ENCODE data around the gene CALML3.

DNA sequence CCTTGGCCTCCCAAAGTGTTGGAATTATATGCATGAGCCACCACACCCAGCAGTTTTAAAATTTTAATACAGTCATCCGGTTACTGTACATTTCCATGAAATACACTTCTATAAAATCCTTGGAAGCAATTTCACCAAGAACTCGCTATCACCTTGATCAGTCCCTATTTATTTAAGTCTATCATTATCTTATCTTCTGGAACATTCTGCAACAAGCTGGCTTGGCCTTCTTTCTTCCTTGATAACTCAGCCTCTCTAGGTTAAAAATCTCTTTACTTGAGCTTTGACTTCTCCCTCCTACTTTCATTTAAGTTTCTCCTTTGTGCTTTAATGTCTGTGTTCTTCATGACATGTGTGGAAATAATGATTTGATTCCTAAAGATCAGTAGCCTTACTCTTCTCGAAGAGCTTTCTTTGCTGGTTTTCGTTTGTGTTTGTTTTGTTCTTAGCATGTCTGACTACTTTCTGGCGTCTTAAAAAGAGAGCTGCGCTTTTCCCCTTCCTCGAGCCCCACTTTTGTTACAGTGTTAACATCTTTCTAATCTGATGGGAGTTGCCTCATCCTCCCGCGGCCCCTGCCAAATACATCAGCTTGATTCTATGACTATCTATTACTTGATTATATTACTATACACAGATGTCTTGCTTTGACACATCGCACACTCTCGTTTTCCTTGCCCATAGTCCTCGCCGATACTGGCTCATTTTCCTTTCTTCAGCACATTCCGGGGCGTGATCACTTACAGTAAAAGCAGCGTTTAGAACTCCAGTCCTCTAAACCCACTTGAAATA lies 14.3 kb upstream of the CALML3 start:
- TF ChIP-seq, protein P1, sequence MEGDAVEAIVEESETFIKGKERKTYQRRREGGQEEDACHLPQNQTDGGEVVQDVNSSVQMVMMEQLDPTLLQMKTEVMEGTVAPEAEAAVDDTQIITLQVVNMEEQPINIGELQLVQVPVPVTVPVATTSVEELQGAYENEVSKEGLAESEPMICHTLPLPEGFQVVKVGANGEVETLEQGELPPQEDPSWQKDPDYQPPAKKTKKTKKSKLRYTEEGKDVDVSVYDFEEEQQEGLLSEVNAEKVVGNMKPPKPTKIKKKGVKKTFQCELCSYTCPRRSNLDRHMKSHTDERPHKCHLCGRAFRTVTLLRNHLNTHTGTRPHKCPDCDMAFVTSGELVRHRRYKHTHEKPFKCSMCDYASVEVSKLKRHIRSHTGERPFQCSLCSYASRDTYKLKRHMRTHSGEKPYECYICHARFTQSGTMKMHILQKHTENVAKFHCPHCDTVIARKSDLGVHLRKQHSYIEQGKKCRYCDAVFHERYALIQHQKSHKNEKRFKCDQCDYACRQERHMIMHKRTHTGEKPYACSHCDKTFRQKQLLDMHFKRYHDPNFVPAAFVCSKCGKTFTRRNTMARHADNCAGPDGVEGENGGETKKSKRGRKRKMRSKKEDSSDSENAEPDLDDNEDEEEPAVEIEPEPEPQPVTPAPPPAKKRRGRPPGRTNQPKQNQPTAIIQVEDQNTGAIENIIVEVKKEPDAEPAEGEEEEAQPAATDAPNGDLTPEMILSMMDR (IDR thresholded peaks at IDR 0.05; ENCODE audit: insufficient read depth, low read depth, low read length): no peak
- TF ChIP-seq EZH2 (IDR thresholded peaks at IDR 0.05; ENCODE audit: insufficient read depth, low read length): no peak
